Transverse colon (tissue), 4 donors: ENCODE data around the gene AMBP. TPM values are rescaled to one million over a fixed set of nuclear protein-coding genes. Genes with fewer than 3 reads are reported as not detected.
A peak's percentile ranks its signal among the peaks of the same experiment; 100 is the strongest.
"Not testable (repeated sequence)": the region's sequence is repeated elsewhere in the genome, so short reads cannot be mapped to it uniquely, and the experiment has no call there.

Experiments
- DNase-seq: peaks from one replicate; pipeline ENCODE4 v3.0.0-alpha.2; 2019
- H3K27ac ChIP-seq, 4 donors: fragments of 200-600 bp; sonication (generic); 2 replicates each; pipeline ENCODE4 v1.5.1; 2016 to 2018; ENCODE audit warnings: inconsistent platforms in 4 of 4
- H3K27me3 ChIP-seq: fragments of 200-600 bp; sonication (generic); 2 replicates; pipeline ENCODE4 v1.5.1; 2017; ENCODE audit warnings: inconsistent platforms
- H3K36me3 ChIP-seq, 4 donors: fragments of 200-600 bp; sonication (generic); 2 replicates each; pipeline ENCODE4 v1.5.1; 2017 to 2019; ENCODE audit warnings: inconsistent platforms in 4 of 4
- H3K4me1 ChIP-seq, 4 donors: fragments of 200-600 bp; sonication (generic); 2 replicates each; pipeline ENCODE4 v1.5.1; 2017 to 2020; ENCODE audit warnings: inconsistent platforms in 4 of 4
- H3K4me3 ChIP-seq, 4 donors: fragments of 200-600 bp; sonication (generic); 1 replicate in 1 of 4; 2 replicates in 3 of 4; pipeline versions ENCODE4 v1.5.1 to v1.6.1; 2017 to 2019; ENCODE audit warnings: inconsistent platforms in 4 of 4
- H3K9me3 ChIP-seq, 2 donors: fragments of 200-600 bp; sonication (generic); 2 replicates each; pipeline ENCODE4 v1.5.1; 2017 to 2019; ENCODE audit warnings: inconsistent platforms in 2 of 2
- CTCF ChIP-seq, 5 experiments: fragments of 200-600 bp in 3 of 5; fragments of 450-650 bp in 2 of 5; sonication (generic) in 3 of 5; IDR thresholded peaks; 1 replicate in 2 of 5; 2 replicates in 3 of 5; pipeline ENCODE4 v1.5.1; 2016 to 2017; ENCODE audit warnings: antibody characterized with exemption in 5 of 5, inconsistent platforms in 3 of 5, mild to moderate bottlenecking in 2 of 5, moderate library complexity in 1 of 5
- EP300 ChIP-seq: sonication (generic); formaldehyde crosslinking; IDR thresholded peaks from one replicate; pipeline ENCODE4 v1.6.1; 2017; ENCODE audit warnings: antibody characterized with exemption, low read depth
- POLR2A ChIP-seq: fragments of 450-650 bp; IDR thresholded peaks from one replicate; pipeline ENCODE4 v1.6.1; 2016; ENCODE audit warnings: antibody characterized with exemption, mild to moderate bottlenecking, moderate library complexity
- POLR2AphosphoS5 ChIP-seq, 3 donors: sonication (generic); formaldehyde crosslinking; IDR thresholded peaks; one replicate each; pipeline ENCODE4 v1.6.1; 2016; ENCODE audit warnings: antibody characterized with exemption in 3 of 3
- WGBS, 2 donors: methylation state at CpG; one replicate each; pipeline ENCODE4 v1.1.5; 2018; ENCODE audit warnings: low coverage in 1 of 2; 5-methylcytosine and 5-hydroxymethylcytosine counted together
- in situ Hi-C, 4 donors: fragments of 200-750 bp; cut with MboI; loops; one replicate each; pipeline versions ENCODE4 v1.15.0 to v1.15.1; 2017; ENCODE audit warnings: low sequenced_read_pairs in 3 of 4, low pct_ligation_motif_present in 1 of 4, low pct_unique_long_range_greater_than_20kb in 1 of 4
- intact Hi-C: fragments of 100-400 bp; cut with DNase I; formaldehyde crosslinking; loops from one replicate; pipeline ENCODE4 v1.15.1; 2023; ENCODE audit warnings: low total_unique reads
- total RNA-seq, 4 donors: library from RNA; depleted of rRNA; stranded (reverse); fragments of >200 nt; gene quantifications; one replicate each; pipeline ENCODE4 v1.1.0, GENCODE V29; 2016

Gene AMBP
- total RNA-seq, 4 donors from 2014 or later, result 0.96 TPM; not detected in 3

- TF ChIP-seq CTCF (IDR thresholded peaks at IDR 0.05) (no peak), POLR2A (no peak), EP300 (no peak), POLR2AphosphoS5 (IDR thresholded peaks at IDR 0.05) (no peak)
- no peaks in the 10 kb centered on the region for H3K27me3 ChIP-seq
- H3K36me3 ChIP-seq, result no peaks in the 10 kb centered on the region
- peaks cover 5 to 23% (median 18%) of the 10 kb centered on the region in 4 donors for H3K4me1 ChIP-seq
- WGBS, 2 donors, result 99% methylated on average over 9 of the region's 9 CpGs; no CpG with 5 or more reads in 1 of the 2 donors
- no peak overlapping the region for H3K4me3 ChIP-seq
- no peak overlapping the region for H3K27ac ChIP-seq
- H3K9me3 ChIP-seq, result no peaks in the 10 kb centered on the region
- in situ Hi-C loops (loop anchor here in 3 of 4 donors (10.0 to 25.0 kb wide), 3 partner anchors 199 to 209 kb away; no protein-coding TSS in a partner anchor), intact Hi-C loops (no loop called here)
- DNase-seq, result no peak
Observed at GRCh38 chr9:114085387-114085789, 7.3 kb upstream of the AMBP start.

- intact Hi-C loops, result no loop called here
- in situ Hi-C loops, result loop anchor here in 3 of 4 donors (10.0 to 25.0 kb wide), 3 partner anchors 200 to 210 kb away; no protein-coding TSS in a partner anchor
- WGBS, 2 donors, result 75% methylated on average over 11 of the region's 11 CpGs; no CpG with 5 or more reads in 1 of the 2 donors
Observed at GRCh38 chr9:114084282-114085073, 6.4 kb upstream of the AMBP start.

GRCh38 chr9:114083666-114084065 lies 5.6 kb upstream of the AMBP start:
- in situ Hi-C loops, result loop anchor here in 3 of 4 donors (10.0 to 25.0 kb wide), 3 partner anchors 201 to 211 kb away; no protein-coding TSS in a partner anchor
- no peak overlapping the region for H3K27ac ChIP-seq
- H3K9me3 ChIP-seq, result no peaks in the 10 kb centered on the region
- H3K4me1 ChIP-seq, result peaks cover 5 to 23% (median 18%) of the 10 kb centered on the region in 4 donors
- TF ChIP-seq CTCF (IDR thresholded peaks at IDR 0.05) (no peak), EP300 (no peak), POLR2AphosphoS5 (IDR thresholded peaks at IDR 0.05) (no peak), POLR2A (no peak)
- no peaks in the 10 kb centered on the region for H3K27me3 ChIP-seq
- intact Hi-C loops, result loop anchor here (2.0 kb wide), 1 partner anchor 207 kb away; no protein-coding TSS in a partner anchor
- DNase-seq, result no peak
- H3K4me3 ChIP-seq, result no peak overlapping the region
- 40 to 83% methylated on average over 1 to 6 of the region's 6 CpGs for WGBS, 2 donors
- no peaks in the 10 kb centered on the region for H3K36me3 ChIP-seq

More at GRCh38 chr9:114084282-114085073, 6.4 kb upstream of the AMBP start:
- H3K27me3 ChIP-seq, result no peaks in the 10 kb centered on the region
- no peak for DNase-seq
- H3K4me3 ChIP-seq, result no peak overlapping the region
- no peak overlapping the region for H3K27ac ChIP-seq
- H3K36me3 ChIP-seq, result no peaks in the 10 kb centered on the region
- H3K9me3 ChIP-seq, result no peaks in the 10 kb centered on the region
- H3K4me1 ChIP-seq, result peaks cover 5 to 23% (median 18%) of the 10 kb centered on the region in 4 donors
- TF ChIP-seq EP300 (no peak), POLR2AphosphoS5 (IDR thresholded peaks at IDR 0.05) (no peak), CTCF (IDR thresholded peaks at IDR 0.05) (no peak), POLR2A (no peak)

- H3K9me3 ChIP-seq, H3K36me3 ChIP-seq, H3K4me3 ChIP-seq, H3K27me3 ChIP-seq, DNase-seq: not testable (repeated sequence)
- peak in 1 of 5 experiments; percentile 7 for TF ChIP-seq CTCF (IDR thresholded peaks at IDR 0.05)
- 36 to 38% methylated on average over 9 to 13 of the region's 13 CpGs for WGBS, 2 donors
- H3K27ac ChIP-seq, result peak overlapping the region in 1 of 4 donors; percentile 78
- intact Hi-C loops, result loop anchor here (2.0 kb wide), 1 partner anchor 208 kb away; no protein-coding TSS in a partner anchor
- H3K4me1 ChIP-seq, result peaks cover 5 to 30% (median 22%) of the 10 kb centered on the region in 4 donors
- in situ Hi-C loops, result loop anchor here in 3 of 4 donors (10.0 to 25.0 kb wide), 3 partner anchors 202 to 212 kb away; no protein-coding TSS in a partner anchor
Observed at GRCh38 chr9:114082763-114083412, 4.8 kb upstream of the AMBP start.
